Measurements from ENCODE around the gene RPUSD3.

Gene RPUSD3

DNA sequence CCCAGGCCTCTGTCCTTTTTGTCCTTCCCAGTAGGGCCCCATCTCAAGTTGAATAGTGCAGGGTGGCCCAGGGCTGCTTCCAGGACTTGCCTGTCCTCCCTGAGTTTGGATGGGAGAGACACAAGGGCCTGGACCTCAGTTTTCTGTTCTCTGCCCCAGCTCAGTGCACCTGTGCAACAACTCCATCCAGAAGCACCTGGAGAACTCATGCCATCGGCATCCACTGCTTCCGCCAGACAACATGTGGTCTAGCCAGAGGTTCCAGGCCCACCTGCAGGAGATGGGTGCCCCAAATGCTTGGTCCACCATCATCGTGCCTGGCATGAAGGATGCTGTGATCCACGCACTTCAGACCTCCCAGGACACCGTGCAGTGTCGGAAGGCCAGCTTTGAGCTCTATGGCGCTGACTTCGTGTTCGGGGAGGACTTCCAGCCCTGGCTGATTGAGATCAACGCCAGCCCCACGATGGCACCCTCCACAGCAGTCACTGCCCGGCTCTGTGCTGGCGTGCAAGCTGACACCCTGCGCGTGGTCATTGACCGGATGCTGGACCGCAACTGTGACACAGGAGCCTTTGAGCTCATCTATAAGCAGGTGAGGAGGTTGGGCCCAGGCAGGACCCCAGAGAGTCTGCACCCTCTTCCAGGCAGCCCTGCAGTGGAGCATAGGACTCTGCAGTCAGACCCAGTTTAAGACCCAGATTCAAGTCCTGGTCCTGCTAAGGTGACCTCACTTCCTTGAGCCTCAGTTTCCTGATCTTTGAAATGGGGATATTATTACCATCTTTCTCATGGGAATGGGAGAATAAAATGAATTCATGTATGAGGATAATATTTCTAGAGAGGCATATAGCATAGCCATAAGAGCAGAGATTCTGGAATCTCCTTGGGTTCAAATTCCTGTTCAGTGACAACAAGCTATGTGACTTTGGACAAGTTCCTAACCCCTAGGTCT is 14.7 kb downstream of the RPUSD3 start:
- no peak for DNase-seq

DNA sequence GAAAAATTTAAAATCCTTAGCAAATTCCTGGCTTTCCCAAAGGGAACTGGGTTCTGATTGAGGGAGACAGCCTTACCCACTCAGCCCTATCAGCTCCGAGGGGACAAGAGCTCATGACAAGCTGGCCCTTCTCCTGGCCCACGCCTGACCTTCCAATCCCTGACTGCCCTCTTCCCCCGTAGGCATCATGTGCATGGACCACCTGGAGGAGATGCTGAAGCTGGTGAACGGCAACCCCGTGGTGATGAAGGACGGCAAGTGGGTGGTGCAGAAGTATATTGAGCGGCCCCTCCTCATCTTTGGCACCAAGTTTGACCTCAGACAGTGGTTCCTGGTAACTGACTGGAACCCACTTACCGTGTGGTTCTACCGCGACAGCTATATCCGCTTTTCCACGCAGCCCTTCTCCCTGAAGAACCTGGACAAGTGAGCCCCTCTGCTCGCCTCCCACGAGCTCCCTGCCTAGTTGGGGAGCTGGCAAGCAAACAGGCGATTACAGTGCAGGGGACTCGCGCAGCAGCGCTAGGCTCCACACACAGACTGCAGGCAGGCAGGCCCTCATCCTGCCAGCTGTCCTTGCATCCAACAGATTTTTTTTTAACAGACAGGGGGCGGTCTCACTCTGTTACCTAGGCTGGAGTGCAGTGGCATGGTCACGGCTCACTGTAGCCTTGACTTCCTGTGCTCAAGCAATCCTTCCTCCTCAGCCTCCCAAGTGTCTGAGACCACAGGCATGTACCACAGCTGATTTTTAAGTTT is 16.8 kb downstream of the RPUSD3 start:
- peak; percentile 45 for DNase-seq

DNA sequence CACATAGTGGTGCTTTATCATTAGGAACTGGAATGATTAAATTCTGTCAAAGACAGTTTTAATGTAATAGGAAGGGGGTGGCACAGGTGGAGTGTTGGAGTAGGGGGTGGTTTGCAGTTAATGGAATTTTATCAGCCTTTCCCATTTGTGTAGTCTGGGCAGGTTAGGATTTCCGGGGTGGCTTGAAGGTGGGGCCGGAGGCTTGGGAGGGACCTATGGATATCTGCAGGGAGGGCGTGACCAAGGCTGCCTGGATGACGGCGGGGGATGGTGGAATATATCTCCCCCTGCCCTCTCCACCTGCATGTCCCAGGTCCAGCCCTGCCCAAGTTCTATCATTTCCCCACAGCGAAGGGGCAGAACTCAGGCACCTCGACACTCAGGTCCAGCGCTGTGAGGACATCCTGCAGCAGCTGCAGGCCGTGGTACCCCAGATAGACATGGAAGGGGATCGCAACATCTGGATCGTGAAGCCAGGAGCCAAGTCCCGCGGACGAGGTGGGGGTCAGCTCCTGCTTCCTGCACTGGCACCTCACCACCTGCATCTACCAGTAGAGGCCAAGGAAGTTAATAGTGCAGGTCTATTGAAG is 18.3 kb downstream of the RPUSD3 start:
- no peak for DNase-seq

DNA sequence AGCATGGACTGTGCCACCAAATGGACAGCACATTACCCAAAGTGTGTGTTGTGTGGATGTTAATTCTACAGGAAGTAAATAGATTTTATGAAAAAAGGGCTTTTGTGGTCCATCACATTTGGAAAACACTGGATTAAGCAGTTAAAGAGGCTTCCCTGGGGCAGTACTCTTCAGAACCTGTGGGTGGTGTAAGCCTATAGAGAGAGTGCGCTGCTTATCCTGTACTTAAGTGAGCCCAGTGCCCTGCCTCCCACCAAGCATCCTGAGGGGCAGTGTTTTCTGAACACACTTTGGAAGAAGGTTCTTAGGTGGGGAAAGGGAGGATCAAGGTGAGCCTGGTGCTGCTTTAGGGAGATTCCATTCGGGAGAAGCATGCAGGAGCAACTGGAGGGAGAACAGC is 22.9 kb downstream of the RPUSD3 start:
- no peak for DNase-seq

DNA sequence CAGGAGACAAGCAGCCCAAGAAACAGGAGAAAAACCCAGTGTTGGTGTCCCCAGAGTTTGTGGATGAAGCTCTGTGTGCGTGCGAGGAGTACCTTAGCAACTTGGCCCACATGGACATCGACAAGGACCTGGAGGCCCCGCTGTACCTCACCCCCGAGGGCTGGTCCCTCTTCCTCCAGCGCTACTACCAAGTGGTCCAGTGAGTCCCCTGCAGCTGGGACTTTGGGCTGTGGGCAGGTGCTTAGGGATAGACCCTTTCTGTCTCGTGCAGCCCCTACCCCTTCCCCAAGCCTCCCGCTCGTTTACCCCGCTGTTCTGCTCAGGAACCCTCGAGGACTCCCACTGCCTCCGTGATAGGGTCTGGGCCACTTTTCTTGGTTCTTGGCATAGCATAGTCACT is 23.3 kb downstream of the RPUSD3 start:
- no peak for DNase-seq

DNA sequence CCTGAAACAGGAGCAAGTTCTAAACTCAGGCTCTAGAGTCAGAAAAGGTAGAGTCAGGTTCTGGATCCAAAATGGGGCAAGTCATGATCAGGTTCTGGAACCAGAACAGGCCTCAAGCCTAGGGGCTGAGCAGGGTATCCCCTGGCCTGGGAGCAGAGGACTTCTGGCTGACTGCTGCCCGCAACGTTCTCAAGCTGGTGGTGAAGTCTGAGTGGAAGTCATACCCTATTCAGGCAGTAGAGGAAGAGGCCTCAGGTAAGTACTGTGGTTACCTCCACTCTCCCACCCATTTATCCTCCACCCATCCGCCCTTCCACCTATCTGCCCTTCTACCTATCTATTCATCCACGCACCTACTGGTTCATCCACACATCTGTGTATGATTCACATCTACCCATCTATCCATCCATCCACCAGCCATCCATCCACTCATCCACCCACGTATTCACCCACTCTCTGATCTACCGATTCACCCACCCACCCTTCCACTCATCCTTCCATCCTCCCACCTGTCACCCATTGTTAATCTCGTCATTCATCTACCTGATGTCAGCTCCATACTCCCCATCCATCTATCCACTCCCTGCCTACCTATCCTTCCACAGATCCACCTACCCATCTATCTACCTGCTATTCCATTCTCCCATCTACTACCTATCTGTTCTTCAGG is 25.0 kb downstream of the RPUSD3 start:
- no peak for DNase-seq

DNA sequence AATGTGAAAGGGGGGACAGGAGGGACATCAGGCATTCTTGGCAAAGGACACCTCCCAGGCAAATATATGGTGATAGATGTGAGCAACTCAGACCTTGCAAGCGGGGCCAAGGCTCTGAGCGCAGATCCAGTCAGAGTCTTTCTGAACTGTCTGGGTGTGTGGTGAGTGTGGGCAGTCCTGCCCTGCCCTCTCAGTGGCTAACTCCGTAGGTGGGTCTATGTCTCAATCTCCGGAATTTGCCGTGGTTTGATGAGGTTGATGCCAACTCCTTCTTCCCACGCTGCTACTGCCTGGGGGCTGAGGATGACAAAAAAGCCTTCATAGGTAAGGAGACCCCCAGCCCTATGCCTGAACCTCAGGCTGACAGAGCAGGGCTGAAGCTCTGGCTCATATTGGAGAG is 26.4 kb downstream of the RPUSD3 start:
- DNase-seq = no peak

DNA sequence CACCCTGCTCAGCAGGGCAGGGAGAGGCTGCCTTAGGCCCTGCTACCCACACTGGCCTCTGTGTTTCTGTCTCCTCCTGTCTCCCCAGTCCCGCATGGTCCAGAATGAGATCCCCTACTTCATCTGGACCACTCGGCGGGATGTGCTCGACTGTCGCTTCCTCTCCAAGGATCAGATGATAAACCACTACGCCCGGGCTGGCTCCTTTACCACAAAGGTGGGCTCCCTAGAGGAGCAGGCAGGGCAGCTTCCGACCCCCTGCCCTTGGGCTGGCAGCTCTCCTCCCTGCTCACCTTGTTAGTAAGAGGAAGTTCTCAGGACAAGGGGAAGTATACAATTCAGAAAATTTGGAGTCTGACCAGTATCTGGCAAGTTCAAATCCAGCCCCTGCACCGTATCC is 27.8 kb downstream of the RPUSD3 start:
- no peak for DNase-seq

DNA sequence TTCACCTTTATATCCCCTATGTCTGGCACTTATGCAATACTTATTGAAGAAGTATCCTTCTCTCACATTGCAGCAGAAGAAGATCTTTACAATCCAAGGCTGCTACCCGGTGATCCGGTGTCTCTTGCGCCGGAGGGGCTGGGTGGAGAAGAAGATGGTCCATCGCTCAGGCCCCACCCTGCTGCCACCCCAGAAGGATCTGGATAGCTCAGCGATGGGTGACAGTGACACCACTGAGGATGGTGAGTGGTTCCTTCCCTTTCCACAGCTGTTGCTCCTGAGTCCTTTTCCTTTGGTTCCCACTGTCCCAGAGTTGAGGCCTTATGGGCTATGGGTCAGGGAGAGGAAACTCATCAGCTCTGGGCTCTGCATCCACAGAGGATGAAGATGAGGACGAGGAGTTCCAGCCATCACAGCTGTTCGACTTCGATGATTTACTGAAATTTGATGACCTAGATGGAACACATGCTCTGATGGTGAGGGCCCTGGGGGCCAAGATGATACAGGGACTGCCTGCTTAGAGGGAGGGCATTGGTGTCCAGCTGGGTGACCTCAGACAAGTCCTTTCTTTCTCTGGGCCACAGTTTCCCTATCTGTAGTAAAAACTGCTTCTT is 30.8 kb downstream of the RPUSD3 start:
- no peak for DNase-seq

DNA sequence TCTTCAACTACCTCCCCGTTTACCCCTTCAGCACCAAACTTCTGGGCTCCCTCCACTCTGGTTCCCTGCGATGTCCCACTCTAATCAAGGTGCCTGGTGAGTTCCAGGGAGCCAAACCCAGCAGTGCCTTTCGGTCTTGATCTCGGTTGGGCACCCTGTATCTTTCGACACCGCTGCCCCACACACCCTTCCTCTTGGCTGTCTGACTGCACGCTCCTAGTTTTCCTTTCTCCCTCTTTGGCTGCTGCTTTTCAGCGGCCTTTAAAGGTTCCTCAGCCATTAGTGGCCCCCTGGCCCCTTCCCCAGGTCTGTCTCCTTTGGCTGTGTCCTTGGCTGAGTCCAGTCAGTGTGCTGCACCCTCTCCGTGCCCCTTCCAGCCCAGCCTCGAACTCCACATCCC is 33.0 kb downstream of the RPUSD3 start:
- no peak for DNase-seq

DNA sequence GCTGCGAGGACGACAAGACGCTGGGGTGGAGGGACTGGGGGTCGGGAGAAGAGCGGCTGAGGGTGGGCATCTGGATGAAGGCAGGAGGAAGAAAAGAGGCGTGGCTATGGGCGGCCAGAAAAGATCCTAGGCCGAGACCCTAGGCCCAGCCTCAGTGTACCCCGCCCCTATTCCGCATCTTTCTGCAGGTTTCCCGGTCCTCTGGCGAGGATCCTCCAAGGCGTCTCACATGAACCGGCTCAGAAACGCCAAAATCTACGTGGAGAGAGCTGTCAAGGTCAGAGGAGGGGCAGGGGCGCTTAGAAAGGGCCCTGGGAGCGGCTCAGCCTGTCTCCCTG is 33.4 kb downstream of the RPUSD3 start:
- DNase-seq = no peak

DNA sequence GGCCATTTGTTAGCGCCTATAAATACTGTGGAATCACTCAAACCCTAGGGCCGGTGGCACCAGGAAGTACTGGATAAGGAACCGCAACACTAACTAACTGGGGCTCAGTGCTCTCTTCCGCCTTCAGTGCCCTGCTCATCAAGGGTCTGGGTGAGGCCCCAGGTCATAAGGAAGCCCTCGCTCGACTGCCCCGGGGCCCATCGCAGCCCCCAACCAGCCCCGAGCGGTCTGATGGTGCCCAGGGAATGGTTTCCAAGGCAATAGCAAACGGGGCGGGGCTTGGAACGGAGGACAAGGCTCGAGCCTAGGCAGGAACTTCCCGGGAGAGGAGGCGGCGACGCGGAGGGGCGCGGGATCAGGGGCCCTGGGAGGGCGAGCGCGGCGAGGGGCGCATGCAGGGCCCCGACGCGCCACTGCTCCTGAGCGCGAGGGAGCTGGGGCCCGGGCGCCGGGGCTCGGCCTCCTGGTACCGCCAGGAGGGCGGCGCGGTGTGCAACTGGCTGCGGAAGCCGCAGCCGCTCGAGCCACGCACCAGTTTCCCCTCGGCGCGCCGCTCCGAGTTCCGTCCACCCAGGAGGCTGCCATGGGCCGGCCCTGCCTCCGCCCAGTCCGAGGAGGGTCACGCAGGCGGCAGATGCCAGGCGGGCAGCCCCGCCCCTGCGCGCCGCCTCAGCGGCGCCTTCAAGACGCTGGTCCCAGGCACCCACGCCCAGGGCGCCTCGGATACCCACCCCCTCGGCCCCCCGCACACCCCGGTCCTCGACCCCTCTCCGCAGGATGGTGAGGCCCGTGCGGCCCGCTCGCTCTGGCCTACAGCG is 34.0 kb downstream of the RPUSD3 start, which contains the start of gene TTLL3:
TTLL3 (plus strand) TSS at position 648 of the 818 bp plus-strand sequence. CDS start 400 bp downstream, outside the sequence.
- peak; percentile 54 for DNase-seq

DNA sequence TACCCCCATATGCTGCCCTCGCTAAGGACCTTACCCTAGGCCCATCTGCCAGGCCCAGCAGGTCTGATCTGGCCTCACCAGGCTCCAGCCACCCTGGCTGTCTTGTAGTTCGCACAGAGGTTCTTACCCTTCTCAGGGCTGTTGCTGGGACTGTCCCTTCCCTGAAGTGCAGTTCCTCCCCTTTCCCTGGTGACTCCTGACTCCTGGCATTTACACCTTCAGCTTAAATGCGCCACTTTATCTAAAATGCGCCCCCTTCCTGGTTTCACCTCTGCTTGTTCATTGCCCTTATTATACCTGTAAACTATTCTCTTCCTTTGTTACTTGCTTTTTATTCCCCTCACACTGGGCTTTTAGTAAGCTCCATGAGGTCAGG is 34.6 kb downstream of the RPUSD3 start:
- DNase-seq = peak; percentile 25

DNA sequence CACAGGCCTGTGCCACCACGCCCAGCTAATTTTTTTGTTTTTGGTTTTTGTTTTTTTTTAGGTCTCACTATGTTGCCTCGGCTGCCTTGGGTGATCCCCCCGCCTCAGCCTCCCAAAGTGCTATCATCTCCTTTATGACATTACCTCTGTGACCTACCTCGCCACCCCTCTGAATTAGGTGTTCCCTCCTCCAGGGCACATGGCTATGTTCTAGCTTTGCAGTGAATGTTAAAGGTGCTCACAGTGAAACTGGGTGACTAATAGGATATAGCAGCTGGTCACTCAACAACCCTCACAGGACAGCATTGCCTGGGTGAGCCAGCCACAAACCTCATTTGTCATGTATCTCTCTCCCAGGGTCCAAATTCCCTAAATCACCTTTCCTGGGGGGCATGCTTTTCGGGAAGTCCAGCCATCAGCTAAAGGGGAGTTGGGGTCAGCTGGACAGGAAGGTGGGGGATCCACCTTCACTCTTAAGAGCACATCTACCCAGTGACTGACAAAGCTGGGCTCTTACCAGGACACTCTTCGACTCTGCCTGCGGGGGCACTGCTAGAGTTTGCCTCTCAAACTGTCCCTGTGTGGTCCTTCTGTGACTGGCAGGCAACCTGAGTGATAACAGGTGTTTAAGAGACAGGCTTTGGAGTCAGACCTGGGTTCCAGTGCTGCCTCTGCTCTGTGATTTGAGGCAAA is 35.3 kb downstream of the RPUSD3 start:
- DNase-seq = peak; percentile 75

DNA sequence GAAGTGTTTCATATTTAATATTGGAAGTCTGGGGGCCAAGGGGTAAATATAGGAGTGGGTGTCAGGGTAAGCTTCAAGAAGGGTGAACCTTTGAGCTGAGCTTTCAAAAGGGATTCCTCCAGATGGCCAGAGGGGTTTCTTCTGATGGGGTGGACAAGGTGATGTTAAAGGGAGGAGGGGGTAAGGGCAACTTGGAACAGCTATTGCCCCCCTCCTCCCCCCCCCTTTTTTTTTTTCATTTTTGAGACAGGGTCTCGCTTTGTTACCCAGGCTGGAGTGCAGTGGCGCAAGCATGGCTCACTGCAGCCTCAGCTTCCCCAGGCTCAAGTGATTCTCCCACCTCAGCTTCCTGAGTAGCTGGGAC is 35.8 kb downstream of the RPUSD3 start:
- no peak for DNase-seq

DNA sequence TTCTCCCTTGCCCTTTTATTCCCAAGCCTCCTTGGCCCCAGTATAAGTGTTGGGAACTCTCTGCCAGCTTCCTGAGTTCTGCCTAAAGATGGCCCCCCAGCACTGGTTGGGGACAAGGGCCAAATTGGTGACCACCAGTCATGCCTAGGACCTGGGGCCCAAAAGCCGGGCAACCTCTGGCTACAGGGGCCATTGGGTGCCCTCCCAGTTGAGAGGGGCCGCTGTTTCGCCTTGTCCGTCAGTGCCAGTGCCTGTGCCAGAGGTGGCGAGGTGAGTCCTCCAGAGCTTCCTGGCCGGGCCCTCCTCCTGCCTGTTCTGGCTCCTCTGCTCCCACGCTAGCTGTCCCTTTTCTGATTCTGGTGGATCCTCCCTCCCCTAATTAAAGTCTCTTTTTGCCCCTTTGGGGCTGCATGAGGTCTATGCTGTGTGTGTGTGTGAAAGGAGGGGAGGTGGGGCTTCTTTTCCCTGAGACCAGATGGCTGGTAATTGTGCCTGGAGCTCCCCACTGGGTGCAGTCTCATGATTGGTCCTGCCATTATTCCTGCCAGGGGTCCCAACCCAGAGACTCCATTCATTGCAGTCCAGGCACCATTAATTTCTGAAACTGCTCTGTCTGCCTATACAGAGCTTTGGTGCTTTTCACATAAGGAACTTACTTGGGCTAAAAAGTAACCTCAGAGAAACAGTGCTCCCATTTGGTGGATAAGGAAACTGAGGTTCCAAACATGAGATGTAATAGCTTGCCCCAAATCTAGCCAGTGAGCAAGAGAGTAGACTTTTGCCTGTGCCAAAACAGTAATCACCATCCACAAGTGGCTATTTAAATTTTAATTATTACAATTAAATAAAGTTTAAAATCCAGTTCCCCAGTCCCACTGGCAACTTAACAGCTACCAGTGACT is 36.9 kb downstream of the RPUSD3 start:
- DNase-seq = no peak

DNA sequence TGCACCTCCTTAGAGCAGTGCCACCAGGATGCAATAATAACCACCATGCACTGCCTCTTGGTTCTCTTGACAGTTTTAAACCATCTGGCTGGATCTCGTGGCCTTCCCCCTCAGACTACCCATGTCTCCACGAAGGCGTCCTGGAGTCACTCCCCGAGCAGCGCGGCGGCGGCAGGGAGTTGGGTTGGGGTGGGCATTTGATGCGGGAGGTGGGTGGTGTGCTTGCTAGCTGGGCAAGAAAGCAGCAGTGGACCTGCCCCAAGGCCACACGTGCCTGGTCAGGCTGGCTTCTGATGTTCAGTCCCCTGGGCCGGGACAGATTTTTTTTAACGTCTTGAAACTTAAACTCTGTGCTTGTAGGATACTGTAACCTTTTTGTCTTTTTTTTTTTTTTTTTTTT is 37.7 kb downstream of the RPUSD3 start:
- no peak for DNase-seq

DNA sequence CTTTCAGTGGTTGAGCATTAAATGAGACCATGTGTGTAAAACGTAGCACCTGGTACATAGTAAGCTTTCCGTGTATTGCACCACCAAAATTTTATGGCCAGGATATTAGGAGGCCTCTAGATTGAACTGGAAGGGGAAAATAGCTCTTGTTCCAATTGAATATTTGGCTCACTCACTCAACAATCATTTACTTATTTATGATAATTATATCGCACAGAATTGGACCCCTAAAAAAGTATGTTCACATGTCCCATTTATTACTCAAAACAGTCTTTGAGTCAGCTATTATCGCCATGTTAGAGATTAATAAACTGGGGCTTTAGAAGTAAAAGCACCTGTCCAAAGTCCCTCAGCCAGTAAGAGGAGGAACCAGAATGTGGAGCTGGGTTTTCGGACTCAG is 38.8 kb downstream of the RPUSD3 start:
- DNase-seq = no peak

DNA sequence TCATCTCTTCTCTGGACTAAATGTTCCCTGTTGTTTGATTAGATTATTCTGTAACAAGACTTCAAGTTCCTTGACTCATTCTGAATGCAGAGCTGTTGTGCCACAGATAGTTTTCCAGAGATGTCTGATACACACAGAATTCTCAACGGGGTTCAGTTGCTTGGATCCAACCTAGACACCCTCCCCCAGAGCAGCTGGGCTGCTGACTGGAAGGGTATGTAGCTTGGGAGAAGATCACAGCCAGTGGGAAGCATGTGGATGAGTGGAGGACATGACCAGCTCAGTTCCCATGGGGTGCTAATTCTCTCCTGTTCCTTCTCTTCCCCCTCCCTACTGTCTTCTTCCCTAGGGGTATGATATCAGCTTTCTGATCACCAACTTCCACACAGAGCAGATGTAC is 40.3 kb downstream of the RPUSD3 start:
- DNase-seq = no peak

DNA sequence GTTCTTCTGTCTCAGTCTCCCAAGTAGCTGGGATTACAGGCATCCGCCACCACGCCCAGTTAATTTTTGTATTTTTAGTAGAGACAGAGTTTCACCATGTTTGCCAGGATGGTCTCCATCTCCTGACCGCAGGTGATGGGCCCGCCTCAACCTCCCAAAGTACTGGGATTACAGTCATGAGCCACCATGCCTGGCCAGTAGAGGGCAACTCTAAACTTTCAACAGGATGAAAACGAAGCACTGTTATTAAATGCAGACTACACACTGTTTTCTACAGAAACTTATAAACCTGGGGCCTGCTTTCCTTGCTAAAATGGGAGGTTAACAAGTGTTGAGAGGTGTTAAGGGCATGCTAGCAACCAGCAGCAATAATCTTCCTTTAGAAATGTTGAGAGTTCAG is 43.3 kb downstream of the RPUSD3 start:
- DNase-seq = no peak
